Measurements from ENCODE around the gene SPNS3. TPM values are rescaled to one million over a fixed set of nuclear protein-coding genes. Genes with fewer than 3 reads are reported as not detected.
A peak's percentile ranks its signal among the peaks of the same experiment; 100 is the strongest.

The SPNS3 gene
- total RNA-seq, 1 donor from 2014 or later: not detected

DNA sequence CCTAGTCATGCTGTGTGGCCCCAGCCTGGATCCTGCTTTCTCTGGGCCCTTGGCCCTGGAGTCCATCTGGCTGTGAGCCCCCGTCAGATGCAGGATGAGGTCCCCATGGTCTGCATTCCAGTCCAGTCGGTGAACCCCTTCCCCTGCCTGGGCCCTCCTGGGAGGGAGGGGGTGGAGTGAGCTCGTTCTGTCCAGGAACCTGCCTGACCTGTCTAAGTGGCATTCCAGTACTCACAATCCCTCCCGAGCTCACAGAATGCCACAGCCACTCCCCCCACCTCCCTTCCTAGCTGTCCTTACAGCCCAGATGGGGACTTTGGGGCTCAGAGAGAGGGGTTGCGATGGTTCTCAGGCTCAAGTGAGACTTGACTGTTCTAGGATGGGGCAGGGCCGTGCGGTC, 80.5 kb downstream of the SPNS3 start:
- no peaks in the 10 kb centered on the region for H3K9me3 Mint-ChIP-seq (ENCODE audit: low read depth)
- peak; percentile 46 for DNase-seq (ENCODE audit: low spot score, unreplicated experiment)
- peaks cover 11% of the 10 kb centered on the region for H3K27me3 Mint-ChIP-seq
- H3K4me3 Mint-ChIP-seq (ENCODE audit: low read depth): no peak overlapping the region
- no peaks in the 10 kb centered on the region for H3K36me3 Mint-ChIP-seq (ENCODE audit: insufficient read depth)
- peaks cover 15% of the 10 kb centered on the region for H3K4me1 Mint-ChIP-seq (ENCODE audit: low read depth)
- H3K27ac Mint-ChIP-seq: peak overlapping the region; percentile 95
- TF ChIP-seq, protein P1, sequence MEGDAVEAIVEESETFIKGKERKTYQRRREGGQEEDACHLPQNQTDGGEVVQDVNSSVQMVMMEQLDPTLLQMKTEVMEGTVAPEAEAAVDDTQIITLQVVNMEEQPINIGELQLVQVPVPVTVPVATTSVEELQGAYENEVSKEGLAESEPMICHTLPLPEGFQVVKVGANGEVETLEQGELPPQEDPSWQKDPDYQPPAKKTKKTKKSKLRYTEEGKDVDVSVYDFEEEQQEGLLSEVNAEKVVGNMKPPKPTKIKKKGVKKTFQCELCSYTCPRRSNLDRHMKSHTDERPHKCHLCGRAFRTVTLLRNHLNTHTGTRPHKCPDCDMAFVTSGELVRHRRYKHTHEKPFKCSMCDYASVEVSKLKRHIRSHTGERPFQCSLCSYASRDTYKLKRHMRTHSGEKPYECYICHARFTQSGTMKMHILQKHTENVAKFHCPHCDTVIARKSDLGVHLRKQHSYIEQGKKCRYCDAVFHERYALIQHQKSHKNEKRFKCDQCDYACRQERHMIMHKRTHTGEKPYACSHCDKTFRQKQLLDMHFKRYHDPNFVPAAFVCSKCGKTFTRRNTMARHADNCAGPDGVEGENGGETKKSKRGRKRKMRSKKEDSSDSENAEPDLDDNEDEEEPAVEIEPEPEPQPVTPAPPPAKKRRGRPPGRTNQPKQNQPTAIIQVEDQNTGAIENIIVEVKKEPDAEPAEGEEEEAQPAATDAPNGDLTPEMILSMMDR (IDR thresholded peaks at IDR 0.05; ENCODE audit: unreplicated experiment): no peak

DNA sequence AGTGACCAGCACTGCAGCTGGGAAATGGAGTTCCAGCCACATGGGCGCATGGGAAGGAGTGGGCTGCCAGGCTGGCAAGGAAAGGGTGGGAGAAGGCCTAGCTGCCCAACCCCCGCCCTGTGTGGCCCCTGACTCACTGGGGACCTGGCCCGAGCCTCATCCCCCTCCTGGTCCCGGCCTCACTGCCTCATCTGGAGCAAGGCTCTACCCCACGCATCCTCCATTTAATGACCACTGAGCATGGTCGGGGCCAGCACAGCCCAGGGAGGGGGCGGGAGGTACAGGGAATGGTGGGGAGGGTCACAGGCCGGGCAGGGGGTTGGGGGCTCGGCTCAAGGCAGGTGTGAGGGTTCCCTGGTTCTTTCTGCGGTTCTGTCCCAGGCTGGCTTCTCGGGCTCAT, 81.0 kb downstream of the SPNS3 start:
- Mint-ChIP-seq H3K27ac (peak overlapping the region; percentile 95), H3K36me3 (ENCODE audit: insufficient read depth) (no peaks in the 10 kb centered on the region), H3K27me3 (peaks cover 11% of the 10 kb centered on the region), H3K4me1 (ENCODE audit: low read depth) (peaks cover 17% of the 10 kb centered on the region), H3K9me3 (ENCODE audit: low read depth) (no peaks in the 10 kb centered on the region), H3K4me3 (ENCODE audit: low read depth) (no peak overlapping the region)
- DNase-seq (ENCODE audit: low spot score, unreplicated experiment): no peak
- TF ChIP-seq, protein P1 (IDR thresholded peaks at IDR 0.05; ENCODE audit: unreplicated experiment): no peak

DNA sequence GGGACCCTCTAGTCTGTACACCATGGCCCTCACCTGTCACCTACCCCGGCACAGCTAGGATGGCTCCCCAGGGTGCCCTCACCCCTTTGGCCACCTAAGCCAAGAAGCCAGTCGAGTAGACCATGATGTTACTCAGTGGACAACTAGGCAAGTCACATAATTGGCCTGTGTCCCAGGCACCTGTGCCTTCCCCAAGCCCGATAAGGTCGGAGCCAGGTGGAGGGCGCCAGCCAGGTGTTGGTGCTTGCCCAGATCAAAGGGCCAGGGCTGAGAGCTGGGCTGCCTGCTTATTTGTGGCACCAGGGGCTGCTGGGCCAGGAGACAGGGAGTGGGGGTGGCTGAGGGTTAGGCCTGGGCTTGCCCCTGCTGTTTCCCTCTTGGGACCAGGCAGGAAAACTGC, 81.8 kb downstream of the SPNS3 start:
- peaks cover 10% of the 10 kb centered on the region for H3K27me3 Mint-ChIP-seq
- no peak for DNase-seq (ENCODE audit: low spot score, unreplicated experiment)
- peaks cover 18% of the 10 kb centered on the region for H3K4me1 Mint-ChIP-seq (ENCODE audit: low read depth)
- TF ChIP-seq, protein P1 (IDR thresholded peaks at IDR 0.05; ENCODE audit: unreplicated experiment): no peak
- H3K4me3 Mint-ChIP-seq (ENCODE audit: low read depth): no peak overlapping the region
- H3K27ac Mint-ChIP-seq: no peak overlapping the region
- H3K9me3 Mint-ChIP-seq (ENCODE audit: low read depth): no peaks in the 10 kb centered on the region
- no peaks in the 10 kb centered on the region for H3K36me3 Mint-ChIP-seq (ENCODE audit: insufficient read depth)

DNA sequence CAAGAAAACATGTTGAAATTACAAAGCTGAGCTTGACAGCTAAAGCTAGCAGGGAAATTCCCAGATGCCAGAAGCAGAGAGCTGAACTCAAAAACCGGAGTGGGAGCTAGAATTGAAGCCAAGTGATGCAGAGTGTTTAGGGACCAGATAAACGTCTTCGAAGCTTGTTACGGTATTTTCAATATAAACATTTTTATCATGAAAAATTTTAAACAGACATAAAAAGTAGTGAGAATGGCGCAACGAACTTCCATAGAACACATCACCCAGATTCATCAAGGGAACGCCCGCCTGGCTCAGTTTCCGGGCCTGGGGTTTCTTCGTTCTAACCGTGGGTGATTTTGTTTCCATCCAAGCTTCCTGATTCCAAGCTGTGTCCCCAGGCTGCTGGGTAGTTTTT, 83.0 kb downstream of the SPNS3 start:
- Mint-ChIP-seq H3K27me3 (peaks cover 4% of the 10 kb centered on the region), H3K4me1 (ENCODE audit: low read depth) (peaks cover 25% of the 10 kb centered on the region), H3K27ac (no peak overlapping the region), H3K4me3 (ENCODE audit: low read depth) (no peak overlapping the region), H3K36me3 (ENCODE audit: insufficient read depth) (no peaks in the 10 kb centered on the region), H3K9me3 (ENCODE audit: low read depth) (no peaks in the 10 kb centered on the region)
- no peak for DNase-seq (ENCODE audit: low spot score, unreplicated experiment)
- TF ChIP-seq, protein P1 (IDR thresholded peaks at IDR 0.05; ENCODE audit: unreplicated experiment): no peak

DNA sequence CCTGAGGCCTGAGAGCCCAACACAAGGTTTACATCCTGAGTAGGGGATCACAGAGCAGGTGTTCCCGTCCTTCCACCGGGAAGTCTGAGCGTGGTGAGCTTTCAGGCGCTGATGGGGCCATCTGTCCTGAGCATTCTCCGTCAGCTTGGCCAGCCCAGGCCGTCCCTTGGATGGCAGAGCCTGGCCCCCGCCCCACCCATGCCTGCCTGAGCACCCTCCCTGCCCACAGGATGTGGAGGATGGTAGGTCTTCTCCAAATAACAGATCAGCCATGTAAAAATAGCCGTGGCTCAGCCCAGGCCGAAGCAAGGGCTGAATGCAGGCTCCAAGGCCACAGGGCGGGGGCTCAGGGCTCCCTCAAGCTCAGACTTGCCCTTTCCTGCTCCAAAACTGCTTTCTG, 85.2 kb downstream of the SPNS3 start:
- H3K4me3 Mint-ChIP-seq (ENCODE audit: low read depth): no peak overlapping the region
- H3K36me3 Mint-ChIP-seq (ENCODE audit: insufficient read depth): no peaks in the 10 kb centered on the region
- TF ChIP-seq, protein P1 (IDR thresholded peaks at IDR 0.05; ENCODE audit: unreplicated experiment): no peak
- no peak overlapping the region for H3K27ac Mint-ChIP-seq
- no peaks in the 10 kb centered on the region for H3K9me3 Mint-ChIP-seq (ENCODE audit: low read depth)
- peaks cover 33% of the 10 kb centered on the region for H3K4me1 Mint-ChIP-seq (ENCODE audit: low read depth)
- no peak for DNase-seq (ENCODE audit: low spot score, unreplicated experiment)
- peaks cover 4% of the 10 kb centered on the region for H3K27me3 Mint-ChIP-seq

All from progenitor cell of endocrine pancreas (in vitro differentiated cells).